Measurements from ENCODE around the gene HNRNPC.
"Not testable (repeated sequence)": the region's sequence is repeated elsewhere in the genome, so short reads cannot be mapped to it uniquely, and the experiment has no call there.

HNRNPC gene

GRCh38 chr14:21268617-21269251 lies 508 bp downstream of the HNRNPC start:
- peak; percentile 26 to 54 for DNase-seq

- no peak for DNase-seq
Measured at GRCh38 chr14:21267886-21268616, 1.2 kb downstream of the HNRNPC start.

- DNase-seq = peak in 1 of 2 experiments; percentile 38
Measured at GRCh38 chr14:21267431-21267845, 1.8 kb downstream of the HNRNPC start.

GRCh38 chr14:21264025-21264801 lies 5.0 kb downstream of the HNRNPC start:
- peak in 1 of 2 experiments; percentile 21 for DNase-seq

- DNase-seq = no peak
Measured at GRCh38 chr14:21263284-21264024, 5.8 kb downstream of the HNRNPC start.

GRCh38 chr14:21262410-21262809 lies 6.8 kb downstream of the HNRNPC start:
- DNase-seq = no peak

GRCh38 chr14:21261824-21262223 lies 7.4 kb downstream of the HNRNPC start:
- DNase-seq = no peak

- no peak for DNase-seq
Measured at GRCh38 chr14:21258889-21259787, 10.1 kb downstream of the HNRNPC start.

- no peak for DNase-seq
Measured at GRCh38 chr14:21258005-21258888, 11.0 kb downstream of the HNRNPC start.

- DNase-seq = no peak
Measured at GRCh38 chr14:21257394-21257909, 11.8 kb downstream of the HNRNPC start.

GRCh38 chr14:21256539-21257393 lies 12.5 kb downstream of the HNRNPC start:
- DNase-seq = peak in 1 of 2 experiments; percentile 35

- not testable (repeated sequence) for DNase-seq
Measured at GRCh38 chr14:21256102-21256447, 13.2 kb downstream of the HNRNPC start.

GRCh38 chr14:21255385-21256101 lies 13.7 kb downstream of the HNRNPC start:
- no peak for DNase-seq

GRCh38 chr14:21252149-21252548 lies 17.1 kb downstream of the HNRNPC start:
- DNase-seq = no peak

- no peak for DNase-seq
Measured at GRCh38 chr14:21251215-21251614, 18.0 kb downstream of the HNRNPC start.

GRCh38 chr14:21248739-21249411 lies 20.4 kb downstream of the HNRNPC start:
- no peak for DNase-seq

- no peak for DNase-seq
Measured at GRCh38 chr14:21248338-21248737, 20.9 kb downstream of the HNRNPC start.

GRCh38 chr14:21245813-21246212 lies 23.4 kb downstream of the HNRNPC start:
- no peak for DNase-seq

All from Kasumi-1 (cell line).